Neural cell (in vitro differentiated cells): Measurements from ENCODE around the gene ZNF500. TPM values are rescaled to one million over a fixed set of nuclear protein-coding genes. Genes with fewer than 3 reads are reported as not detected.

Experiments
- H2AFZ ChIP-seq: fragments of 200-600, 300-800 bp; sonication (generic), shearing (Covaris generic); 2 replicates; pipeline ENCODE4 v1.6.0; 2014; ENCODE audit warnings: low read depth, mild to moderate bottlenecking, antibody characterized with exemption, low read length, moderate library complexity
- H3F3A ChIP-seq: fragments of 200-600 bp; shearing (Covaris generic); 2 replicates; pipeline ENCODE4 v1.6.1; 2016; ENCODE audit warnings: mild to moderate bottlenecking, moderate library complexity, mixed read lengths, antibody characterized with exemption, low read length; ENCODE audit not compliant: insufficient read depth, poor library complexity, severe bottlenecking
- H3K27ac ChIP-seq: fragments of 200-600, 300-800 bp; sonication (generic), shearing (Covaris generic); 2 replicates; pipeline ENCODE4 v1.5.1; 2014; ENCODE audit warnings: mild to moderate bottlenecking, low read length, moderate library complexity
- H3K27me3 ChIP-seq: fragments of 300-800, 200-600 bp; sonication (generic), shearing (Covaris generic); 2 replicates; pipeline ENCODE4 v1.6.0; 2014; ENCODE audit warnings: mild to moderate bottlenecking, low read depth, low read length, moderate library complexity; ENCODE audit not compliant: insufficient read depth
- H3K36me3 ChIP-seq: fragments of 300-800, 200-600 bp; sonication (generic), shearing (Covaris generic); 2 replicates; pipeline ENCODE4 v1.5.1; 2014; ENCODE audit warnings: mild to moderate bottlenecking, antibody characterized with exemption, low read length, moderate library complexity; ENCODE audit not compliant: insufficient read depth
- H3K4me2 ChIP-seq: fragments of 300-800, 200-600 bp; sonication (generic), shearing (Covaris generic); 2 replicates; pipeline ENCODE4 v1.6.0; 2014; ENCODE audit warnings: mild to moderate bottlenecking, low read length
- H3K4me3 ChIP-seq: fragments of 300-800, 200-600 bp; sonication (generic), shearing (Covaris generic); 2 replicates; pipeline ENCODE4 v1.5.1; 2014; ENCODE audit warnings: mild to moderate bottlenecking, low read length, moderate library complexity
- H3K79me2 ChIP-seq: fragments of 200-600 bp; shearing (Covaris generic); replicated peaks from 2 replicates; pipeline ENCODE4 v1.6.0; 2014; ENCODE audit warnings: mild to moderate bottlenecking, low read length, moderate library complexity; ENCODE audit not compliant: insufficient read depth
- H3K9ac ChIP-seq: fragments of 300-800, 200-600 bp; sonication (generic), shearing (Covaris generic); 2 replicates; pipeline ENCODE4 v1.6.1; 2016; ENCODE audit warnings: mild to moderate bottlenecking, low read length, mixed read lengths
- H3K9me2 ChIP-seq: fragments of 200-600 bp; shearing (Covaris generic); 2 replicates; pipeline ENCODE4 v1.6.1; 2016; ENCODE audit warnings: mild to moderate bottlenecking, low read length, mixed read lengths; ENCODE audit not compliant: insufficient read depth
- H3K9me3 ChIP-seq: fragments of 200-600, 300-800 bp; sonication (generic), shearing (Covaris generic); 2 replicates; pipeline ENCODE4 v1.6.1; 2016; ENCODE audit warnings: mild to moderate bottlenecking, mixed run types, low read length, moderate library complexity, mixed read lengths
- H4K20me1 ChIP-seq: fragments of 200-600 bp; shearing (Covaris generic); 2 replicates; pipeline ENCODE4 v1.6.1; 2016; ENCODE audit warnings: mild to moderate bottlenecking, mixed run types; ENCODE audit not compliant: insufficient read depth
- CTCF ChIP-seq: fragments of 450-650 bp; IDR thresholded peaks from 2 replicates; pipeline ENCODE4 v1.5.1; 2014; ENCODE audit warnings: antibody characterized with exemption, mild to moderate bottlenecking, moderate library complexity; ENCODE audit not compliant: poor library complexity, severe bottlenecking
- EP300 ChIP-seq: fragments of 450-650 bp; conservative IDR thresholded peaks from 2 replicates; pipeline ENCODE4 v1.6.1; 2014; ENCODE audit warnings: antibody characterized with exemption, mild to moderate bottlenecking, moderate library complexity; ENCODE audit not compliant: poor library complexity, severe bottlenecking
- EZH2 ChIP-seq: fragments of 200-600, 300-800 bp; shearing (Covaris generic), sonication (generic); IDR thresholded peaks from 2 replicates; pipeline ENCODE4 v1.6.1; 2014; ENCODE audit warnings: antibody characterized with exemption, low read length, borderline replicate concordance, mild to moderate bottlenecking; ENCODE audit not compliant: insufficient read depth, poor library complexity, severe bottlenecking
- MXI1 ChIP-seq: fragments of 450-650 bp; conservative IDR thresholded peaks from 2 replicates; pipeline ENCODE4 v1.6.1; 2014; ENCODE audit warnings: antibody characterized with exemption, mild to moderate bottlenecking; ENCODE audit not compliant: poor library complexity, severe bottlenecking
- POLR2AphosphoS5 ChIP-seq: IDR thresholded peaks from 2 replicates; pipeline ENCODE4 v1.6.1; 2012
- RAD21 ChIP-seq: fragments of 450-650 bp; conservative IDR thresholded peaks from 2 replicates; pipeline ENCODE4 v1.6.1; 2014; ENCODE audit warnings: antibody characterized with exemption, mild to moderate bottlenecking, moderate library complexity
- REST ChIP-seq: IDR thresholded peaks from 2 replicates; pipeline ENCODE4 v1.6.1; 2012; ENCODE audit warnings: borderline replicate concordance
- SMC3 ChIP-seq: fragments of 450-650 bp; conservative IDR thresholded peaks from 2 replicates; pipeline ENCODE4 v1.6.1; 2014; ENCODE audit warnings: antibody characterized with exemption, mild to moderate bottlenecking, moderate library complexity; ENCODE audit not compliant: poor library complexity
- TAF1 ChIP-seq: IDR thresholded peaks from 2 replicates; pipeline ENCODE4 v1.6.1; 2012; ENCODE audit warnings: low read depth
- polyA plus RNA-seq: library from polyadenylated mRNA; depleted of rRNA; stranded (reverse); fragments of >200 nt; gene quantifications from 2 replicates; pipeline ENCODE4 v1.2.3, GENCODE V29; 2014

Gene ZNF500
- polyA plus RNA-seq, 1 donor from 2014 or later: 16.0 TPM

GRCh38 chr16:4747906-4748681 is 18.9 kb downstream of the ZNF500 start:
- Histone ChIP-seq H3K36me3 (no peaks in the 10 kb centered on the region), H3K9ac (no peak overlapping the region), H3K9me2 (no peaks in the 10 kb centered on the region), H2AFZ (no peak overlapping the region), H3K79me2 (no peaks in the 10 kb centered on the region), H3K9me3 (no peaks in the 10 kb centered on the region), H3K27me3 (no peaks in the 10 kb centered on the region), H3K4me3 (no peak overlapping the region), H3F3A (no peaks in the 10 kb centered on the region), H4K20me1 (no peaks in the 10 kb centered on the region), H3K27ac (no peak overlapping the region), H3K4me2 (no peak overlapping the region)
- TF ChIP-seq MXI1 (no peak), EP300 (no peak), REST (no peak), CTCF (no peak), SMC3 (no peak), EZH2 (no peak), RAD21 (no peak), POLR2AphosphoS5 (no peak), TAF1 (no peak)

GRCh38 chr16:4746991-4747574 is 19.9 kb downstream of the ZNF500 start:
- Histone ChIP-seq H3K9me3 (no peaks in the 10 kb centered on the region), H3K79me2 (no peaks in the 10 kb centered on the region), H3K9ac (no peak overlapping the region), H3K27me3 (no peaks in the 10 kb centered on the region), H3K4me2 (no peak overlapping the region), H3K4me3 (no peak overlapping the region), H3K36me3 (no peaks in the 10 kb centered on the region), H4K20me1 (no peaks in the 10 kb centered on the region), H3K27ac (no peak overlapping the region), H3K9me2 (no peaks in the 10 kb centered on the region), H2AFZ (no peak overlapping the region), H3F3A (no peaks in the 10 kb centered on the region)
- TF ChIP-seq RAD21 (no peak), CTCF (no peak), POLR2AphosphoS5 (no peak), EP300 (no peak), TAF1 (no peak), MXI1 (no peak), EZH2 (no peak), REST (no peak), SMC3 (no peak)
